GM12872 (cell line): ENCODE measurements around the gene NOL4L.

Experiments
- CTCF ChIP-seq: IDR thresholded peaks from 3 replicates; pipeline ENCODE4 v1.5.1; 2011; ENCODE audit warnings: low read depth, mild to moderate bottlenecking, low read length, moderate library complexity; ENCODE audit not compliant: insufficient read depth

NOL4L gene

GRCh38 chr20:32526125-32526524, 59.0 kb downstream of the NOL4L start:
- no peak for TF ChIP-seq CTCF

GRCh38 chr20:32524829-32525501, 60.2 kb downstream of the NOL4L start:
- no peak for TF ChIP-seq CTCF

- TF ChIP-seq CTCF, result no peak
Measured at GRCh38 chr20:32523613-32524213, 61.4 kb downstream of the NOL4L start.

GRCh38 chr20:32522776-32523612, 62.1 kb downstream of the NOL4L start:
- TF ChIP-seq CTCF, result no peak

- no peak for TF ChIP-seq CTCF
Measured at GRCh38 chr20:32522526-32522775, 62.7 kb downstream of the NOL4L start.

GRCh38 chr20:32521780-32522525, 63.2 kb downstream of the NOL4L start:
- peak; percentile 83 for TF ChIP-seq CTCF

- TF ChIP-seq CTCF, result no peak
Measured at GRCh38 chr20:32520927-32521203, 64.3 kb downstream of the NOL4L start.
